NCI-H526 treated with DMSO at 0.1 percent for 48 hours (cell line): Measurements from ENCODE around the gene PLOD3.

ENCODE experiments used
- DNase-seq: peaks from one replicate; lab custom pipeline; 2025; lab: John Stamatoyannopoulos, UW

Gene PLOD3

GRCh38 chr7:101164071-101164840 is 53.1 kb downstream of the PLOD3 start:
- no peak for DNase-seq

GRCh38 chr7:101163279-101164070 is 53.9 kb downstream of the PLOD3 start:
- peak; percentile 61 for DNase-seq

GRCh38 chr7:101162551-101163278 is 54.7 kb downstream of the PLOD3 start:
- peak; percentile 54 for DNase-seq

- no peak for DNase-seq
These were observed 55.5 kb downstream of the PLOD3 start for GRCh38 chr7:101161692-101162471.

- DNase-seq: no peak
These were observed 56.5 kb downstream of the PLOD3 start for GRCh38 chr7:101160910-101161309.

- DNase-seq: no peak
These were observed 57.4 kb downstream of the PLOD3 start for GRCh38 chr7:101159696-101160674.

GRCh38 chr7:101156866-101157589 is 60.4 kb downstream of the PLOD3 start:
- no peak for DNase-seq

GRCh38 chr7:101156277-101156676 is 61.1 kb downstream of the PLOD3 start:
- DNase-seq: no peak
